Measurements from ENCODE around the gene CLASRP.

DNA sequence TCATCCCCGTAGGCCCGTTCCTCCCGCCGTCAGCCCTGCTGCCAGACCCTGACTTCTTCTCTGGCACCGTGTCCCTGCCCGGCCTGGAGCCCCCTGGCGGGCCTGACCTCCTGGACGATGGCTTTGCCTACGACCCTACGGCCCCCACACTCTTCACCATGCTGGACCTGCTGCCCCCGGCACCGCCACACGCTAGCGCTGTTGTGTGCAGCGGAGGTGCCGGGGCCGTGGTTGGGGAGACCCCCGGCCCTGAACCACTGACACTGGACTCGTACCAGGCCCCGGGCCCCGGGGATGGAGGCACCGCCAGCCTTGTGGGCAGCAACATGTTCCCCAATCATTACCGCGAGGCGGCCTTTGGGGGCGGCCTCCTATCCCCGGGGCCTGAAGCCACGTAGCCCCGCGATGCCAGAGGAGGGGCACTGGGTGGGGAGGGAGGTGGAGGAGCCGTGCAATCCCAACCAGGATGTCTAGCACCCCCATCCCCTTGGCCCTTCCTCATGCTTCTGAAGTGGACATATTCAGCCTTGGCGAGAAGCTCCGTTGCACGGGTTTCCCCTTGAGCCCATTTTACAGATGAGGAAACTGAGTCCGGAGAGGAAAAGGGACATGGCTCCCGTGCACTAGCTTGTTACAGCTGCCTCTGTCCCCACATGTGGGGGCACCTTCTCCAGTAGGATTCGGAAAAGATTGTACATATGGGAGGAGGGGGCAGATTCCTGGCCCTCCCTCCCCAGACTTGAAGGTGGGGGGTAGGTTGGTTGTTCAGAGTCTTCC, 1.3 kb upstream of the CLASRP start:
- TF ChIP-seq, protein P1, sequence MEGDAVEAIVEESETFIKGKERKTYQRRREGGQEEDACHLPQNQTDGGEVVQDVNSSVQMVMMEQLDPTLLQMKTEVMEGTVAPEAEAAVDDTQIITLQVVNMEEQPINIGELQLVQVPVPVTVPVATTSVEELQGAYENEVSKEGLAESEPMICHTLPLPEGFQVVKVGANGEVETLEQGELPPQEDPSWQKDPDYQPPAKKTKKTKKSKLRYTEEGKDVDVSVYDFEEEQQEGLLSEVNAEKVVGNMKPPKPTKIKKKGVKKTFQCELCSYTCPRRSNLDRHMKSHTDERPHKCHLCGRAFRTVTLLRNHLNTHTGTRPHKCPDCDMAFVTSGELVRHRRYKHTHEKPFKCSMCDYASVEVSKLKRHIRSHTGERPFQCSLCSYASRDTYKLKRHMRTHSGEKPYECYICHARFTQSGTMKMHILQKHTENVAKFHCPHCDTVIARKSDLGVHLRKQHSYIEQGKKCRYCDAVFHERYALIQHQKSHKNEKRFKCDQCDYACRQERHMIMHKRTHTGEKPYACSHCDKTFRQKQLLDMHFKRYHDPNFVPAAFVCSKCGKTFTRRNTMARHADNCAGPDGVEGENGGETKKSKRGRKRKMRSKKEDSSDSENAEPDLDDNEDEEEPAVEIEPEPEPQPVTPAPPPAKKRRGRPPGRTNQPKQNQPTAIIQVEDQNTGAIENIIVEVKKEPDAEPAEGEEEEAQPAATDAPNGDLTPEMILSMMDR (IDR thresholded peaks at IDR 0.05) = no peak
- no peak for TF ChIP-seq POLR2AphosphoS5 (IDR thresholded peaks at IDR 0.05)

Data from sigmoid colon (tissue), 4 donors.